Thyroid gland (tissue), 4 donors: ENCODE data around the gene ECHS1.

ENCODE experiments used
- CTCF ChIP-seq, 6 experiments: fragments of 200-600 bp in 3 of 6; fragments of 450-650 bp in 3 of 6; sonication (generic) in 3 of 6; IDR thresholded peaks; one replicate each; pipeline ENCODE4 v1.5.1; 2016 to 2019; ENCODE audit warnings: antibody characterized with exemption in 6 of 6, mild to moderate bottlenecking in 2 of 6, inconsistent platforms in 1 of 6, moderate library complexity in 1 of 6
- POLR2A ChIP-seq, 2 donors: fragments of 450-650 bp; IDR thresholded peaks; one replicate each; pipeline ENCODE4 v1.6.1; 2017; ENCODE audit warnings: antibody characterized with exemption in 2 of 2, mild to moderate bottlenecking in 2 of 2, moderate library complexity in 1 of 2

- TF ChIP-seq CTCF (IDR thresholded peaks at IDR 0.05) (no peak), POLR2A (IDR thresholded peaks at IDR 0.05) (no peak)
These were observed 15.2 kb upstream of the ECHS1 start for GRCh38 chr10:133388236-133388972.
